Astrocyte of the hippocampus (primary cell): ENCODE measurements around the gene OSBPL10.

Experiments
- DNase-seq: peaks from one replicate; pipeline ENCODE4 v3.0.0; 2011; ENCODE audit warnings: low read depth, low spot score

The OSBPL10 gene

GRCh38 chr3:31776016-31776415 lies 205.0 kb downstream of the OSBPL10 start:
- DNase-seq, result no peak

DNA sequence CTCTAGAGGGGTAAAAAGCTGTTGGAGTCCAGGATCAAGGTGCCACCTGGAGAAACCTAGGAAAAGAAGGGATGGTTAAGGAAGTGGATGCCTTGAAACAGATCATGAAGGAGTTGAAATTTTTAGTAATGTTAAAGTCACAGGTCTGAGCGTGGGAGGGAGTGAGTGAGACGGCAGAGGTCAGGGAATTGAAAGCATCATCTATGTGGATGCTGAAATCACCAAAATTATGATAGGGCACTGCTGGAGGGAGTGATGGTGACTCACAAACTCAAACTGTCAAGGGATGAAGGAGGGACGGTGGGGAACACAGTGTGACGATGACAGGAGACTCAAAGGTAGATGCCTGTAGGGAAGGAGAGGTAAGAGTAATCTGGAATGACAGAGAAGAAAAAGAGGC lies 205.7 kb downstream of the OSBPL10 start:
- DNase-seq, result no peak

DNA sequence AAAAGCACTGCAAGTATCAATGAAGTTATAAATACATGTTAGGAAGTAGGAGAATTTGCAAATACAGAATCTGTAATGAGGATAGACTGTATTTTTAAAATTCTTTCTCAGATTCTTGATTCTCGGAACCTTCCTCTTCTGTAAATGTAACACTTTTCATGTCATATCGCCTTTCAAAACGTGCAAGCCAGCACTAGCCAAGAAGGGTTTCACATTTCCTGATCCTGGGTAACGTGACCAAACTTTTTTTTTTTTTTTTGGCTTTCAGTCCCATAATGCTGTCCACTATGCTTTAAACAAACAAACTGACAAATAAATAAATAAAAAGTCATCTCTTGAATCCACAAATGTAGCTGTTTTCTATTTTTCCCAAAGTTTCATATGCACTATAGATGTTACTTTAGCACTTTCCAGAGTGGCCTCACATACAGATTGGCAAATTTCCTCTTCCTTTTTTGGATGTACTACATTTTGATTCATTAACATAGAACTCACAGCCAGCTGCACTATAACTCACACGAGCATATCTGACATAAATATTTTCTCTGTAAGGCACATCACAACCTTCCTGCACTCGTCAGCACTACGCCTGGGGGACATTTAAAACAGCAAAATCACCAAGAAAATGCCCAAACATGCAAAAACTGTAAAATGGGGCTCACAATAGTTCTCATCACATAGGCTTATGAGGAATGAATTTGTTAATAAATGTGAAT lies 208.1 kb downstream of the OSBPL10 start:
- no peak for DNase-seq

DNA sequence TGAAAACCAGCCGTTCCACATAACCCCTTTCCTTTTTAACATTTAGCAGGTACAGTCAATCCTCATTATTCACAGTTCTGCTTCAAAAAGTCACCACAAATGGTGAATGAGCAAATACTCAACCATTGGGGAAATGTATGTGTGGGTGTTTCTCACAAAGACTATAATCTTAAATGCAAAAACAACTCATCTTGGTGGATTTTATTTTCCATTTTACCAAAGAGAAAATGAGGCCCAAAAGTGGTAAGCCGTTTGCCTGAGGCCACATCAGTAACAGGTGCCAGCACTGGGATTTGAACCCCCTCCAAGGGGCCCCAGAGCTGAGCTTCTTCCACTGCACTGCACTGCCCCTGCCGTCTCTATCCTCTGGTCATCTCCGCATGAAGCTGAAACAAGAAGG lies 208.8 kb downstream of the OSBPL10 start:
- DNase-seq, result no peak

GRCh38 chr3:31770822-31771326 lies 210.2 kb downstream of the OSBPL10 start:
- no peak for DNase-seq

DNA sequence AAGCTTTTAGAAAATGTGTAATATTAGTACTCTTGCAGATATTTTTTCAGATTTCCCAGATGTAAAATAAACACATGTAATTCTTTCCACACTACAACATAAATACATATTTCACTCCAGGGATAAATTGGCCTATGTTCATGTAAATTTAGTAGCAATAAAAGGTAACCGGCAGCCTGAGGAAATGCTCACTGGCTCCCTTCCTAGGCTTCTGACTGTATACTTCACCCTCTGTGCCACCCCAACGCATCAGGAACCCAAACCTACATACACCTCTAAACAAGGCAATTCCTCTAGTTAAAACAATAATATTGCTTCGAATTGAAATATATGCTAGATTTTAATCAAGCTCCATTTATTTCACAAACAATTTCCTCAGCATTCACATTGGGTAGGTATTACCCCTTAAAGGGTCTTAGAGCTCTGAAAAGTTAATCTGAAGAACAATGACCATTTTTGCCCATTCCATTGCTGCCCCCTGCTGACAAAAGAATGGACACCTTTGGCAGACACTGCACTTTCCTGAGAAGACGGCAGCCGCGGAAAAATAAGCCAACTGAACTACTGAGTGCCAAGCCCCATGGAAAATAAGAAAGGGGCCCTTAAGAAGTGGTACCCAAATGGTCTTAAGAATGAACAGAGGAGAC lies 212.5 kb downstream of the OSBPL10 start:
- DNase-seq, result peak; percentile 76

- no peak for DNase-seq
These were observed 213.1 kb downstream of the OSBPL10 start for GRCh38 chr3:31767920-31768319.

GRCh38 chr3:31766669-31767068 lies 214.4 kb downstream of the OSBPL10 start:
- peak; percentile 48 for DNase-seq

GRCh38 chr3:31765871-31766270 lies 215.2 kb downstream of the OSBPL10 start:
- no peak for DNase-seq

GRCh38 chr3:31763731-31764130 lies 217.3 kb downstream of the OSBPL10 start:
- DNase-seq, result no peak

DNA sequence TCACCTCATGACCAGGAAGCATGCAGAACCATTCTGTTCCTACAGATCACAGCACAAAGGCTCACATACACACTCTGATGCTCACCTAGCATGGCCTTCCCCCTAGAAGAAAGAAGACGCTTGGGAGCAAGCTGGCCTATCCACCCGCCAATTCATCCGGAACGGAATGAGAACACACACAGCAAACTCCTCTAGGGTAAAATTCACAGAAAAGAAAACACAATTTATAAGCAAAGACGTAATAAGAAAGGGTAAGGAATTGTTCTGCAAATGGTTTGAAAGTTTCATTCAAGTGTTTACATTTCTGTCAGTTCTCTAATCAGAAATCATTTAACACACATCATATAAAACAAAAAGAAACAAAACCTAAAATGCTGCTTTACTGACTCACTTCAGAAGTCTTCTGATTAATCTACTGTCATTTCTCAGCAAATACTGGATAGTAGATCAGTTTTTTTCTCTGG lies 218.1 kb downstream of the OSBPL10 start:
- DNase-seq, result peak; percentile 45

- no peak for DNase-seq
These were observed 218.8 kb downstream of the OSBPL10 start for GRCh38 chr3:31762097-31762764.

GRCh38 chr3:31760654-31761053 lies 220.4 kb downstream of the OSBPL10 start:
- no peak for DNase-seq

GRCh38 chr3:31758322-31758965 lies 222.6 kb downstream of the OSBPL10 start:
- no peak for DNase-seq

DNA sequence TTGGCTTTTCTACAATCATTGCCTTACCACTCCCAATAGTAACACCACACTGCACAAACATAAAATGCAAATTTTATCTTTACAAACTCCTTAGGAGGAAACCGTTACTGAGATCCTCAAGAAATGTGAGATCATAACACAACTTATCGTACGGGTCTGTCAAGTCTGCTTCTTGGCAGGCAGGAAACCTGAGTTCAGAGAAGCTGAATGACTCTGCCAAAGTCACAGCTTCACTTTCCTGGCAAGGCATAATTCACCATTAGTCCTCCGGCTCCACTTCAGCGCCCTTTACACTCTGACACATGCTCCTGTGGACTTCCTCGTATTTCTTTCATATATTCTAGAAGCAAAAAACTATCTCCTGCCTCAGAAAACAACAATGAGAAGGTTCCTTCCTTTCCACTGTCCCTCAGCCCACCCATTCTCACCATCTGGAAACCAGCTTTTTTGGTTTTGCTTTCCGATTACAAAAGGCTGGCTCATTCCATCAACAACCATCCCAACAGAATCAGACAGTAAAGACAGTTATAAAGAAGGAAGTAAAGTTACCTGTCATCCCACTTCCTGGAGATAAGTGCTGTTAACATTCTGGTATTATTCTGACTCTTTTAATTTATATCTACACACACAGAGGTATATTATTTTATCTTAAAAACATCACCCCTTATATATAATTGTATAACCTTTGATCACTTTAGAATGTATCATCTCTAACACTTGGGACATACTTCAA lies 225.0 kb downstream of the OSBPL10 start:
- DNase-seq, result no peak

DNA sequence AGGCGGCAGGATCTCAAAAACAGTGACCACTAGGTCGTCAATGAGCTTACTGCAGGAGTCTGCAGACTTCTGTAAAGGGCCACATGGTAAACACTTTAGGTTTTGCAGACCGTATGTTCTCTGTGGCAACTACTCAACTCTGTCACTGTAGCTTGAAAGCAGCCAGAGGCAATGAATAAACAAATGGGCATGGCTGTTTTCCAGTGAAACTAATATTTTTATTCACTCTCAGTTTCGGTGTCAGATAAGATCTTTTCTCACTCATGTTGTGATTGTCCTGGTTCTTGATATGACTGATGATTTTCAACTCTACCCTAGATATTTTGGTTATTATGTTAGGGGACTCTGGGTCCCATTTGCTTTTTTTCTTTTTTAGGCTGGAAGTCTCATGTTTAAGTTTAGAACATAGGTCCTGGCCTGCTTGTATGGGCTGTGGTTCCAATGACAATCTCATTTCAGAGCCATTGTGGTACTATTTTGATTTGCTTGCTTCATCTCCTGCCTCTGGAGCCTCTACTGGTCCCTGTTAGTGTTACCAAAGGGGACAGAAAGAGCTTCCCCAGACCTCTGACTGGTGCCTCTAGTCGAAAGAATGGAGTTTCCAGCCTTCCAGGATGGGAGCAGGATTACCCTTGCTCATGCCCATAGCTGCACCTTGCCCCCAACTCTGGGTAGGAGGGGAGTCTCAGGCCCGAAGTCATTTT lies 226.3 kb downstream of the OSBPL10 start:
- DNase-seq, result no peak

GRCh38 chr3:31753050-31753425 lies 228.0 kb downstream of the OSBPL10 start:
- DNase-seq, result peak; percentile 35

DNA sequence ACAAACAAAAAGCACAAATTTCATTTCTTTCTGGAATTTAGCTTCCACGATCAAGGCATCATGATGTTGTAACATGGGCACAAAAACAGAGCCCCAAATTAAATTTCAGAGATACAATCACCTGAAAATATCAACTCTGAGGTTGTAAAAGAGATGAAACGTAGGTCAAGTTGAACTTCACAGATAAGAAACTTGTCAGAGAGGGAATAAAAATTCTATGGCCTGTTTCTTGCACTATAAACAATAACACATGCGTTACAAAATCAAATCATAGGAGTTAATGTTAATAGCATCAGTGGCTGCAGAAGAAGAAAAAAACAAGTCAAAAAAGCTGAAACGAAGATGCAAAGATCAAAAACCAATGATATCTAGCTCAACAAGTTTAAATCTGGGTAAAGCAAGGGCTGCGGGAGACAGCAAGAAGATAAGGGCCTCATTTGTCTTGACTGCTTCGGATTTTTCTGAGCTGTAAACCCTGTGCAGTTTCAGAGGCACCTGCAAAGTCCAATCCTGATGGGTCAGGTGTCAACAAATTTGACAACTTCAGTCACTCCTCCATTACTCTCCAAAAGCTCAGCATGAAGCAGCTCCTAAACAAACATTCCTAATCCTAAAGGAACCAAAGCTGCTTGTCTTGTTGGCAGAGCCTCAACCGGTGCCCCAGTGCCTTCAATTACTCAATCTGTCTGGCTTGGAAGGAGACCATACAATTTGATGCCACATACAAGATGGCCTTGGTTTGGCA lies 228.6 kb downstream of the OSBPL10 start:
- DNase-seq, result no peak

GRCh38 chr3:31750341-31750740 lies 230.7 kb downstream of the OSBPL10 start:
- no peak for DNase-seq

DNA sequence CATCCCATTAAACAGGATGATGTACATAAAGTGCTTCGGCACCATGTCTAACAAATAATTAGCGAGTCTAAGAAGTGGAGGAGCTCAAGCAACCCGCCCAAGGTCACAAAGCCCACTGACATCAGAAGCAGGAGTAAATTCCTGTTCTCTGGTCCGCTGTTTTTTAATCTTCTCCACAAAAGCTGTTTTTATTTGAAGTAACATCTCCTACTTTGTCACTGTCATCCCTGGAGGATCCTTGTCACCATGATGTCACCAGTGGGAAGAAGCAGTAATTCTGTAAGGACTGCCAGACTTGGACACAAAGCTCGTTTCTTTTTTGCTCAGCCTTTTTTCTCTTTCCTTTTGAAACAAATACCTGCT lies 232.1 kb downstream of the OSBPL10 start:
- no peak for DNase-seq
